GM12875 (cell line): ENCODE data around the gene CEP57.

Experiments
- H3K4me3 ChIP-seq: one replicate; pipeline ENCODE4 v1.5.1; 2011; ENCODE audit warnings: low read depth, low read length, control low read depth
- TF ChIP-seq, protein P1 (sequence below): IDR thresholded peaks from 2 replicates; pipeline ENCODE4 v1.5.1; 2011; ENCODE audit warnings: low read depth, mild to moderate bottlenecking, control low read depth, inconsistent platforms, low read length, moderate library complexity, borderline replicate concordance; ENCODE audit not compliant: insufficient read depth

CEP57 gene

DNA sequence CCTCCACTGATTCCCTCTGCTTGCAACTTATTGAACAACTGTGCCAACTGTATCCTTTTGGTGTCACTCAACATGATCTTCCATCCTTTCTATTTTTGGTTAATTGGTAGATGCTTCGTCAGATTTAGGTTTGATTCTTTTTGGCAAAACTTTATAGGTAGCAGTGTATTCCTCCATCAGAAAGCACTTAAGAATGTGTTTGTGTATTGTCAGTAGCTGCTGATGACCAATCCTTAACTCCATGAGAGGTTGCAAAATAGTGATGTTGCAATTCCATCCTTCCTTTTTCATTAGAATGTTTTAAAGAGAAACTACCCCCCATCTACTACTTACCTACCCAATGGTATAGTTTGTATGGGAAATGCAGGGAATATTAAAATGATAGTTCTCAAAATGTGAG, 22.8 kb upstream of the CEP57 start:
- H3K4me3 ChIP-seq, result no peak overlapping the region

GRCh38 chr11:95768521-95768920, 21.8 kb upstream of the CEP57 start:
- H3K4me3 ChIP-seq, result no peak overlapping the region
- TF ChIP-seq, protein P1, sequence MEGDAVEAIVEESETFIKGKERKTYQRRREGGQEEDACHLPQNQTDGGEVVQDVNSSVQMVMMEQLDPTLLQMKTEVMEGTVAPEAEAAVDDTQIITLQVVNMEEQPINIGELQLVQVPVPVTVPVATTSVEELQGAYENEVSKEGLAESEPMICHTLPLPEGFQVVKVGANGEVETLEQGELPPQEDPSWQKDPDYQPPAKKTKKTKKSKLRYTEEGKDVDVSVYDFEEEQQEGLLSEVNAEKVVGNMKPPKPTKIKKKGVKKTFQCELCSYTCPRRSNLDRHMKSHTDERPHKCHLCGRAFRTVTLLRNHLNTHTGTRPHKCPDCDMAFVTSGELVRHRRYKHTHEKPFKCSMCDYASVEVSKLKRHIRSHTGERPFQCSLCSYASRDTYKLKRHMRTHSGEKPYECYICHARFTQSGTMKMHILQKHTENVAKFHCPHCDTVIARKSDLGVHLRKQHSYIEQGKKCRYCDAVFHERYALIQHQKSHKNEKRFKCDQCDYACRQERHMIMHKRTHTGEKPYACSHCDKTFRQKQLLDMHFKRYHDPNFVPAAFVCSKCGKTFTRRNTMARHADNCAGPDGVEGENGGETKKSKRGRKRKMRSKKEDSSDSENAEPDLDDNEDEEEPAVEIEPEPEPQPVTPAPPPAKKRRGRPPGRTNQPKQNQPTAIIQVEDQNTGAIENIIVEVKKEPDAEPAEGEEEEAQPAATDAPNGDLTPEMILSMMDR, result no peak

More for the DNA sequence above, 22.8 kb upstream of the CEP57 start:
- TF ChIP-seq, protein P1, result no peak

GRCh38 chr11:95776859-95777258, 13.4 kb upstream of the CEP57 start:
- TF ChIP-seq, protein P1, result no peak
- no peak overlapping the region for H3K4me3 ChIP-seq

DNA sequence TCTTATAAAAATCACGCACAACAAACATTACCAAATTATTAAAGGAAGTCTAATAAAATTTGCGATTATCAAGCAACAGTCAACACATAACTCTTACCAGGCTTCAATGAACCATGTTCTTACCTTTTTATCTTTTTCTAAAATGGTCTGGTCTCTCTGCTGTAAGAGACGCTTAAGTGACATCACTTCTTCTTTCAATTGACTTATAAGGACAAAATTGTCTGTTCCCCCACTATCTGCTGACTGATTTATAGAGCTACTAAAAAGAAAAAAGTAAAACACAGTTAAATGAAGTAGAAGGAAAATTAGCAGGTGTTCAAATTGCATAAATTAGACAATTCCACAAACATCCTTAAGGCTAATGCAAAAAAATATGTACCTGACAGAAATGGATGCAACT, 11.6 kb upstream of the CEP57 start:
- no peak overlapping the region for H3K4me3 ChIP-seq
- TF ChIP-seq, protein P1, result no peak

GRCh38 chr11:95780544-95780943, 9.8 kb upstream of the CEP57 start:
- TF ChIP-seq, protein P1, result no peak
- no peak overlapping the region for H3K4me3 ChIP-seq

DNA sequence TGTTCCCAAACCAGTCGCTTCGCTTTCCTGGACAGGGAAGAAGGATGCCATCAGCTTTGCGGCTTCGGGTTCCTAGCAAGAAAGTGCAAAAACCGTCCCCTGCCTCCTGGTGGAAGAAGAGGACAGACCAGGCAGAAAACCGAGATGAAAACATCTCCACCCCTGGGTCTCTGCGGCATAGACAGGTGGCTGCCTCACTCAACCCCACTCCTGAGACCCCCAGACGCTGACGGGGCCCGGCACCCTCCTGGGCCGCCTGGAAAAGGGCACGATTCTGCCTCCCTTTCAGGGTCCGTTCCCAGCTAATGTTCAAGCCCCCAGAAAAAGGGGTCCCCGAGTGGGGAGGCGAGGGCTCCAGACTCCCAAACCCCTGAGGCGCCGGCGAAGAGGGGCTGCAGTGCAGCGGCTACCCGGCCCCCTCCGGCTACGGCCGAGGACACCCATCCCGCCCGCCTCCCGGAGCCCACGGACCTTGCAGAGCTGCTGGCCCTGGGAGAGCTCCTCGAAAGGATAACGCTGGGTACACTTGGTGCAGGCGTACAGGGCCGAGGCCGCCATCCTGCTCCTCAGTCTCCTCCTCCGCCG, 1.3 kb upstream of the CEP57 start:
- TF ChIP-seq, protein P1, result peak; percentile 21; the same call in 1 of the 2 replicates
- peak overlapping the region; percentile 78 for H3K4me3 ChIP-seq

DNA sequence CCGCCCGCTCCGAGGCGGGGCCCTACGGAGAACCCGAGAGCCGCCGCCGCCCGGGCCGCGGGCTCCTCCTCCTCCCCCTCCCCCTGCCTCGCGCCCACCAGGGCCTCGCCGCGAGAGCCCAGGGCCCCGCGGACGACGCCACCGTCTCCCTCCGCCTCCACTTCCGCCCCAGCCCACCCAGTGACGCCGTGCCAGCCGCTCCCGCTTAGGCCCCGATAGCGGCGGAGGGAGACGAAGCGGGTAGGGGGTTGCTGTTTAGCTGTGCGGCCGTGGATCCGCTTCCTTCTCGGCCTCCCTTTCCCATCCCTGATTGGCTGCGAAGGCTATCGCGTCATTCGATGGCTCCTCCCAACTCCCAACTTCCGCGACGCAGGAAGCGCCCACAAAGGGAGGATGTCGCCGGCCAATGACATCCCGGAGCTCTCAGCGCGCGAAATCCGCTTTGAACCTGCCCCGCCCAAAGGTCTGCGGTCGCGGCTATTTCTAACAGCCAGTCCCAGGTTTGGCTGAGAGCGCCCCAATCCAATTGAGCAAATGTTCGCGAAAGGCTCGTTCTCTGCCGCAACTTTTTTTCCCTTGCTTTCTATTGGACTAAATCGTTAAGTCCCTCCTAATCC, 684 bp upstream of the CEP57 start, which contains the start of gene FAM76B:
FAM76B (minus strand) TSS at position 277 of the 617 bp plus-strand sequence. CDS start 304 bp downstream, outside the sequence.
- TF ChIP-seq, protein P1, result no peak
- peak within 1 kb of the TSS; percentile 78 for H3K4me3 ChIP-seq
